ENCODE results near the gene PTPRN2.

GRCh38 chr7:158506626-158507025 lies 81.0 kb downstream of the PTPRN2 start:
- TF ChIP-seq POLR2A (IDR thresholded peaks at IDR 0.05) (no peak), CTCF (IDR thresholded peaks at IDR 0.05) (no peak), POLR2AphosphoS5 (IDR thresholded peaks at IDR 0.05) (no peak)
